Activated T-cell treated with anti-CD3 and anti-CD28 coated beads, Interleukin-2, amount 50 U/mL, for 72 hours (primary cell): Measurements from ENCODE around the gene RALGAPB. TPM values are rescaled to one million over a fixed set of nuclear protein-coding genes. Genes with fewer than 3 reads are reported as not detected.
"Not testable (repeated sequence)": the region's sequence is repeated elsewhere in the genome, so short reads cannot be mapped to it uniquely, and the experiment has no call there.

ENCODE experiments used
- ATAC-seq, 2 donors: fragments of 150-1000 bp; cut with Tn5 transposase; replicated peaks in 1 of 2; 2 replicates each; pipeline ENCODE4 v1.10.0; 2021; ENCODE audit warnings: moderate library complexity in 2 of 2, mild to moderate bottlenecking in 1 of 2
- DNase-seq, 2 donors: peaks; one replicate each; pipeline ENCODE4 v3.0.0; 2021 to 2022; ENCODE audit warnings: mixed read lengths in 1 of 2
- H3K27ac Mint-ChIP-seq: one replicate; pipeline ENCODE4 v1.8.0; 2022; ENCODE audit warnings: mild to moderate bottlenecking, moderate library complexity, mixed read lengths
- H3K27me3 Mint-ChIP-seq: one replicate; pipeline ENCODE4 v1.8.0; 2022; ENCODE audit warnings: low read depth, mixed read lengths
- H3K36me3 Mint-ChIP-seq, 2 donors: one replicate each; pipeline ENCODE4 v1.8.0; 2022; ENCODE audit warnings: mixed read lengths in 2 of 2, mild to moderate bottlenecking in 1 of 2; ENCODE audit not compliant: insufficient read depth in 2 of 2
- H3K4me1 Mint-ChIP-seq: one replicate; pipeline ENCODE4 v1.8.0; 2022; ENCODE audit warnings: low read depth, mixed read lengths
- H3K4me3 Mint-ChIP-seq, 2 donors: one replicate each; pipeline ENCODE4 v1.8.0; 2022; ENCODE audit warnings: mild to moderate bottlenecking in 2 of 2, mixed read lengths in 2 of 2, moderate library complexity in 2 of 2
- H3K9me3 Mint-ChIP-seq, 2 donors: one replicate each; pipeline ENCODE4 v1.8.0; 2022; ENCODE audit warnings: mixed read lengths in 2 of 2
- total RNA-seq, 2 donors: library from RNA; stranded (reverse); gene quantifications; one replicate each; pipeline ENCODE4 v1.2.3, GENCODE V29; 2022

Gene RALGAPB
- total RNA-seq, 2 donors from 2014 or later, result 39.5 to 43.3 TPM

GRCh38 chr20:38434770-38435554 lies 37.7 kb upstream of the RALGAPB start, which contains the start of gene SNHG17:
Gene SNHG17 (minus strand): TSS chr20:38435328.
- H3K27ac Mint-ChIP-seq, result peak within 1 kb of the TSS; percentile 98
- ATAC-seq, result peak; percentile 89 to 91
- H3K36me3 Mint-ChIP-seq, result peaks cover 13 to 31% of the 10 kb centered on the region in 2 donors
- peaks cover 12% of the 10 kb centered on the region for H3K27me3 Mint-ChIP-seq
- H3K4me1 Mint-ChIP-seq, result peaks cover 44% of the 10 kb centered on the region
- peaks cover 0 to 2% of the 10 kb centered on the region in 2 donors for H3K9me3 Mint-ChIP-seq
- peak; percentile 90 to 93 for DNase-seq
- peak within 1 kb of the TSS; percentile 95 to 98 for H3K4me3 Mint-ChIP-seq

- Mint-ChIP-seq H3K4me3 (peak overlapping the region; percentile 95 to 98), H3K27me3 (peaks cover 12% of the 10 kb centered on the region), H3K36me3 (peaks cover 13 to 30% of the 10 kb centered on the region in 2 donors), H3K9me3 (peaks cover 0 to 2% of the 10 kb centered on the region in 2 donors), H3K27ac (peak overlapping the region; percentile 77), H3K4me1 (peaks cover 43% of the 10 kb centered on the region)
- peak; percentile 8 to 20 for ATAC-seq
- DNase-seq, result no peak
These were observed 37.1 kb upstream of the RALGAPB start for GRCh38 chr20:38435555-38435939.

DNA sequence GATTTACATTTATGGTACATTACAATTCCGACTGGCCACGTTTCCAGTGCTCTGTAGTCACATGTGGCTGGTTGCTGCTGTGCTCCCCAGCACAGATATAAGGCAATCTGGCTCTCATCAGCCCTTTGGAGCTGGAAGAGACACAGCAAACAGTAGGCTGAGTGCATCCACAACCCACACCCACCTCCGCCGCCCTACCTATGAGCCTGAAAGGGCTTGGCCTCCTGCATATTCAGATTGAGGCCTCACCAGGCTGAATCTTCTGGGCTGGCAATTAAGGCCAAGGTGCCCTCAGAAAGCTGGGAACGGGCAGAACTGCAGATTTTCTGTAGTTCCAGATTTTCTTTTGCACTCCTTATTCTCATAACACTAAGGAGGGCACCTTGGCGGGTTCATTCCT lies 34.8 kb upstream of the RALGAPB start:
- Mint-ChIP-seq H3K27me3 (peaks cover 12% of the 10 kb centered on the region), H3K36me3 (peaks cover 5 to 17% of the 10 kb centered on the region in 2 donors), H3K9me3 (peaks cover 0 to 2% of the 10 kb centered on the region in 2 donors), H3K4me1 (peaks cover 20% of the 10 kb centered on the region), H3K27ac (no peak overlapping the region), H3K4me3 (no peak overlapping the region)
- no peak for DNase-seq
- ATAC-seq, result no peak

DNA sequence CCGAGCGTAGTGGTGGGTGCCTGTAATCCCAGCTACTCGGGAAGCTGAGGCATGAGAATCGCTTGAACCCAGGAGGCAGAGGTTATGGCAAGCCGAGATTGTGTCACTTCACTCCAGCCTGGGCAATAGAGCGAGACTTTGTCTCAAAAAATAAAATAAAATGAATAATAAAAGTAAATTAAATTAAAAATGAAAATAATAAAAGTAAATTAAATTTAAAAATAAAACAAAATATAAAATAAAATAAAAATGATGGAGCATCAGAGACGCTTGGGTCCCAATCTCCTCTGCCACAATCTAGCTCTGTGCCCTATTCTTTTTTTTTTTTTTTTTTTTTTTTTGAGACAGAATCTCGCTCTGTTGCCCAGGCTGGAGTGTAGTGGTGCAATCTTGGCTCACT lies 31.5 kb upstream of the RALGAPB start:
- not testable (repeated sequence) for H3K4me1 Mint-ChIP-seq, DNase-seq, H3K27ac Mint-ChIP-seq, H3K36me3 Mint-ChIP-seq, ATAC-seq, H3K4me3 Mint-ChIP-seq, H3K9me3 Mint-ChIP-seq
- H3K27me3 Mint-ChIP-seq, result peaks cover 12% of the 10 kb centered on the region

- ATAC-seq (no peak), DNase-seq (no peak)
- no peak overlapping the region for H3K27ac Mint-ChIP-seq
- H3K4me3 Mint-ChIP-seq, result no peak overlapping the region
- peaks cover 12% of the 10 kb centered on the region for H3K4me1 Mint-ChIP-seq
- H3K27me3 Mint-ChIP-seq, result peaks cover 12% of the 10 kb centered on the region
- H3K9me3 Mint-ChIP-seq, result peaks cover 0 to 1% of the 10 kb centered on the region in 2 donors
- no peaks in the 10 kb centered on the region for H3K36me3 Mint-ChIP-seq
These were observed 30.7 kb upstream of the RALGAPB start for GRCh38 chr20:38441916-38442315.

DNA sequence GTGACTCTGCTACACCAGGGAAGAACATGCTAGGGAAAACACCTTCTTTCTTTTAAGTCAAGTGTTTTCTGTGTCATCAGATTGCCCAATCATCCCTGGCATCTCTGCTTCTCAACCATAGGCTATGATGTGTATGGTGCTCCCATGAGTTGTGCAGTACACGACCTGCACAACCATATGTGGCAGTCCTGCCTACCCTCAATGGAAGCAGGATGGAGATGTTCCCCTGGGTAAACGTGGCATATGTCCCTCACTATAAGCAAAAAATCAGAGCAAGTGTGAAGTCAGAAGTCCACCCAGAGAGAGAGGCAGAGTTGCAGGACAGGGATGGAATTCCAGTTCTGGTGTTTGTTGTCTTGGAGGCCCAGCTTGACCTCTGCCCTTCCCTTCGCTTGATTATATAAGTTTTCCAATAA lies 27.3 kb upstream of the RALGAPB start:
- DNase-seq (no peak), ATAC-seq (no peak)
- Mint-ChIP-seq H3K27ac (peak overlapping the region; percentile 32), H3K9me3 (peaks cover 0 to 1% of the 10 kb centered on the region in 2 donors), H3K4me3 (peak overlapping the region in 1 of 2 donors; percentile 33), H3K36me3 (peaks cover 2 to 7% of the 10 kb centered on the region in 2 donors), H3K4me1 (peaks cover 37% of the 10 kb centered on the region), H3K27me3 (no peaks in the 10 kb centered on the region)

DNA sequence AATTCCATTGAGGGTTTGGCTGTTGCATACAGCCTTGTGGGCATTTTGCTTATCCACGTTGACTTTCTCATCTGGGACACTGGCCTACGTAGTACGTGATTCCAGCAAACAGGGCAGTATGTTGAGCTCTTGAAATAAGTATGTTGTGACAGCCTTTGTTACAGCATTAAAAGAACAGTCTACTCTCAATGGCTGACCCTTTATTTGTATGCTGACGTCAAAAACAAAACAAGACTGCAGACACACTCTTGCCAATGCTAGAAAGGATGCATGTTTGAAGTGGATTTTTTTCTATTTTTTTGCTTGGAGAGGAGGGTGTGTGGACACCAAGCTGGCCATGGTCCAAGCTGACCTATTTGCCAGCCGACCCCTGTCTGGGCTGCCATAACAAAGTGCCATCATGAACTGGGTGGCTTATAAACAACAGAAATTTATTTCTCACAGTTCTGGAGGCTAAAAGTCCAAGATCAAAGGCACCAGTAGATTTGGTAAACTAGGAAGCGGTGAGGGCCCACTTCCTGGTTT lies 26.7 kb upstream of the RALGAPB start:
- Mint-ChIP-seq H3K4me1 (peaks cover 41% of the 10 kb centered on the region), H3K36me3 (peaks cover 5 to 10% of the 10 kb centered on the region in 2 donors), H3K27ac (peak overlapping the region; percentile 30), H3K4me3 (peak overlapping the region; percentile 70 to 84), H3K9me3 (peaks cover 0 to 1% of the 10 kb centered on the region in 2 donors), H3K27me3 (no peaks in the 10 kb centered on the region)
- no peak for ATAC-seq
- DNase-seq, result no peak

- ATAC-seq (peak; percentile 97 to 99), DNase-seq (peak; percentile 95 to 97)
- Mint-ChIP-seq H3K9me3 (peaks cover 0 to 1% of the 10 kb centered on the region in 2 donors), H3K27ac (peak overlapping the region; percentile 61), H3K36me3 (peaks cover 5 to 10% of the 10 kb centered on the region in 2 donors), H3K4me1 (peaks cover 43% of the 10 kb centered on the region), H3K4me3 (peak overlapping the region; percentile 70 to 84), H3K27me3 (no peaks in the 10 kb centered on the region)
These were observed 26.0 kb upstream of the RALGAPB start for GRCh38 chr20:38446441-38447209.

DNA sequence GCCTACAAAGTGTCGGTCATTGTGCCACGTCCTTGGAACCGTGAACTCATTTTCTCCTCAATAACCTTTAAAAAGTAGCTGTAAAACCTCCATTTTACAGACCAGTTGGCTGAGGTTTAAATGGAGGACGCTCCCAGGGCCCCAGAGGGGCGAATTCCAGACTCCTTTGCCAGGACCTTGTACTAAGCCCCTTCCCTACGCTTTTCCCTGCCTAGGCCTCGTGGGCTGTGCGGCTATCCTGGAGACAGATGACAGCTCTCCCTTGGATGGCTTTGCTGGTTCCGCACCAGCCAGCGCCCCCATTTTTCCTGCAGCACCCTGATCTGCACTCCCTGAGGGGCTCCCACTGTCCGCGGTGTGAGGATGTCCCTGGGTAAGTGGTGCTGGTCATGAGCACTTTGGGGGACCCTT lies 25.4 kb upstream of the RALGAPB start:
- Mint-ChIP-seq H3K4me1 (peaks cover 43% of the 10 kb centered on the region), H3K4me3 (peak overlapping the region; percentile 70 to 84), H3K27me3 (no peaks in the 10 kb centered on the region), H3K27ac (peak overlapping the region; percentile 61), H3K36me3 (peaks cover 5 to 10% of the 10 kb centered on the region in 2 donors), H3K9me3 (peaks cover 0 to 1% of the 10 kb centered on the region in 2 donors)
- ATAC-seq, result no peak
- DNase-seq, result no peak

GRCh38 chr20:38447931-38448675 lies 24.5 kb upstream of the RALGAPB start:
- H3K36me3 Mint-ChIP-seq, result peaks cover 5 to 10% of the 10 kb centered on the region in 2 donors
- ATAC-seq, result no peak
- no peaks in the 10 kb centered on the region for H3K27me3 Mint-ChIP-seq
- peak overlapping the region; percentile 70 to 84 for H3K4me3 Mint-ChIP-seq
- peaks cover 43% of the 10 kb centered on the region for H3K4me1 Mint-ChIP-seq
- H3K9me3 Mint-ChIP-seq, result peaks cover 0 to 1% of the 10 kb centered on the region in 2 donors
- H3K27ac Mint-ChIP-seq, result peak overlapping the region; percentile 52
- DNase-seq, result no peak

GRCh38 chr20:38449046-38449445 lies 23.6 kb upstream of the RALGAPB start:
- no peaks in the 10 kb centered on the region for H3K27me3 Mint-ChIP-seq
- peaks cover 5 to 10% of the 10 kb centered on the region in 2 donors for H3K36me3 Mint-ChIP-seq
- H3K4me3 Mint-ChIP-seq, result no peak overlapping the region
- ATAC-seq (no peak), DNase-seq (no peak)
- peaks cover 43% of the 10 kb centered on the region for H3K4me1 Mint-ChIP-seq
- H3K27ac Mint-ChIP-seq, result no peak overlapping the region
- H3K9me3 Mint-ChIP-seq, result peaks cover 0 to 1% of the 10 kb centered on the region in 2 donors

- H3K4me3 Mint-ChIP-seq, result no peak overlapping the region
- peaks cover 39% of the 10 kb centered on the region for H3K4me1 Mint-ChIP-seq
- no peaks in the 10 kb centered on the region for H3K27me3 Mint-ChIP-seq
- H3K27ac Mint-ChIP-seq, result no peak overlapping the region
- H3K9me3 Mint-ChIP-seq, result no peaks in the 10 kb centered on the region
- no peak for DNase-seq
- peaks cover 5 to 10% of the 10 kb centered on the region in 2 donors for H3K36me3 Mint-ChIP-seq
- no peak for ATAC-seq
These were observed 22.1 kb upstream of the RALGAPB start for GRCh38 chr20:38450412-38450975.
